Mucosa of descending colon (tissue), 3 donors: ENCODE data around the gene ARID1B. TPM values are rescaled to one million over a fixed set of nuclear protein-coding genes. Genes with fewer than 3 reads are reported as not detected.

Source experiments
- ATAC-seq: fragments of 200-7000 bp; cut with Tn5 transposase; one replicate; pipeline ENCODE4 v1.9.1; 2020; ENCODE audit warnings: mild to moderate bottlenecking, moderate library complexity
- DNase-seq, 3 donors: peaks; one replicate each; pipeline ENCODE4 v3.0.0-alpha.2; 2020
- H3K36me3 ChIP-seq: fragments of 200-600 bp; one replicate; pipeline ENCODE4 v1.8.0; 2021; ENCODE audit warnings: low read depth, mild to moderate bottlenecking
- H3K4me1 ChIP-seq: fragments of 200-600 bp; one replicate; pipeline ENCODE4 v1.8.0; 2021; ENCODE audit warnings: low read depth, mild to moderate bottlenecking
- H3K4me3 ChIP-seq: fragments of 200-600 bp; one replicate; pipeline ENCODE4 v1.8.0; 2021; ENCODE audit warnings: mild to moderate bottlenecking
- H3K9me3 ChIP-seq: fragments of 200-600 bp; one replicate; pipeline ENCODE4 v1.8.0; 2021; ENCODE audit warnings: mild to moderate bottlenecking
- CTCF ChIP-seq: fragments of 200-600 bp; IDR thresholded peaks from one replicate; pipeline ENCODE4 v1.8.0; 2022; ENCODE audit warnings: antibody characterized with exemption, mild to moderate bottlenecking
- intact Hi-C, 2 donors: fragments of 100-400 bp; cut with DNase I in 1 of 2; cut with micrococcal nuclease in 1 of 2; formaldehyde crosslinking; loops; one replicate each; pipeline versions ENCODE4 v1.11.0 to v1.11.1; 2022; cut with DNase I, micrococcal nuclease
- total RNA-seq, 3 donors: library from RNA; stranded (reverse); fragmentation: NEBNext Ultra II Directional in 2 of 3; extraction: Animal tissue kit (Norgen Biotek cat#: 25700) in 2 of 3; gene quantifications; one replicate each; pipeline versions ENCODE4 v1.2.1 to v1.2.4, GENCODE V29; 2021 to 2023
- donor health status: DM: no; HTN: no; CAD: no; lungs with moderate emphysema.
- donor health status: DM: no; HTN: no; CAD: no.
- donor health status: DM: no; HTN: yes; CAD: no.

The ARID1B gene
- total RNA-seq, 3 donors from 2014 or later: 71.8 to 102 (median 101) TPM

GRCh38 chr6:157086632-157087031 is 309.5 kb downstream of the ARID1B start:
- H3K4me3 ChIP-seq: no peak overlapping the region
- H3K9me3 ChIP-seq: no peaks in the 10 kb centered on the region
- TF ChIP-seq CTCF: no peak
- H3K4me1 ChIP-seq: no peaks in the 10 kb centered on the region
- no peaks in the 10 kb centered on the region for H3K36me3 ChIP-seq
- ATAC-seq: no peak
- DNase-seq: no peak
- intact Hi-C loops: no loop called here

DNA sequence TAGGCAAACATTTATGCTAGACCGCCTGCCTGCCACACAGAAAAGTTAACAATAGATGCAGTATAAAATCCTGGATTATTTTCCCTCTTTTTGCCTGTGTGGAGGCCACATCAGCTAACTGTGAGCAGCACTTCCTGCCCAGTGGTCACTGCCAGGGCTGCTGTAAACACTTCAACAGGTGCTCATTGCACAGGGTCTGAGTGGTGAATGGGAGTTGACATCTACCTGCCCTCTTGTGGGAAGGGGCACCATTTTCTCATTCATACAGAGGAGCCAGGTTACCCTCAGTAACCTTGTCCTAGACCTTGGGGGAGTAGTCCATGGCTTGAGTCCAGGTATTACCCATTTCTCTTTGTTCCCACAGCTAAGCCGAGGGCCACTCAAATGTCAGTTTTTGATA is 310.8 kb downstream of the ARID1B start:
- no peak overlapping the region for H3K4me3 ChIP-seq
- ATAC-seq (no peak), DNase-seq (no peak)
- H3K4me1 ChIP-seq: no peaks in the 10 kb centered on the region
- intact Hi-C loops: no loop called here
- H3K36me3 ChIP-seq: no peaks in the 10 kb centered on the region
- no peaks in the 10 kb centered on the region for H3K9me3 ChIP-seq
- TF ChIP-seq CTCF: no peak

DNA sequence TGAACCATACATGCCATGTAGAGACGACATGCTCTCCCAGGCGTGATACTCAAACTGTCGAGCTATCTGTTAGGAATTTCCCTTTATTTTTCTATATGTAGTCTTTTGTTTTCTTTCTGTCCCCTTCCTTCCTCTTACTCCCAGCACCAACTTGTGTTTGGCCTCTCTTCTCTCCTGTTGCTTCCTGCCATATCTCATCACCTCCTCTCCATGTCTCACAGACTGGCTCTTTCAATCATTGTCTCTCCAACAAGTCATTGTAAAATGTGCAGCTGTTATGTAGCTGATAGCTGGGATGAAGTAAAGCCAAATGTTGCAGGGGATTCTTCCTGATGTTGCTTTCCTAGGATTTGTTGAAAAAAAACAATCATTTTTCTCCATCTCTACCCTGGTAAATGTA is 311.7 kb downstream of the ARID1B start:
- Histone ChIP-seq H3K4me3 (no peak overlapping the region), H3K36me3 (no peaks in the 10 kb centered on the region), H3K4me1 (no peaks in the 10 kb centered on the region), H3K9me3 (no peaks in the 10 kb centered on the region)
- TF ChIP-seq CTCF: no peak
- no peak for ATAC-seq
- DNase-seq: no peak
- intact Hi-C loops: no loop called here

GRCh38 chr6:157089258-157089657 is 312.1 kb downstream of the ARID1B start:
- intact Hi-C loops: no loop called here
- ATAC-seq: no peak

GRCh38 chr6:157089851-157090250 is 312.7 kb downstream of the ARID1B start:
- Histone ChIP-seq H3K9me3 (no peaks in the 10 kb centered on the region), H3K4me1 (no peaks in the 10 kb centered on the region), H3K4me3 (no peak overlapping the region), H3K36me3 (no peaks in the 10 kb centered on the region)
- ATAC-seq (no peak), DNase-seq (no peak)
- intact Hi-C loops: no loop called here
- TF ChIP-seq CTCF: no peak

More at GRCh38 chr6:157089258-157089657, 312.1 kb downstream of the ARID1B start:
- TF ChIP-seq CTCF: no peak
- no peak for DNase-seq
- Histone ChIP-seq H3K4me1 (no peaks in the 10 kb centered on the region), H3K4me3 (no peak overlapping the region), H3K9me3 (no peaks in the 10 kb centered on the region), H3K36me3 (no peaks in the 10 kb centered on the region)

- intact Hi-C loops: no loop called here
- Histone ChIP-seq H3K4me3 (no peak overlapping the region), H3K9me3 (no peaks in the 10 kb centered on the region), H3K4me1 (no peaks in the 10 kb centered on the region), H3K36me3 (no peaks in the 10 kb centered on the region)
- ATAC-seq (no peak), DNase-seq (no peak)
- TF ChIP-seq CTCF: no peak
Measured at GRCh38 chr6:157090736-157091135, 313.6 kb downstream of the ARID1B start.
